ENCODE results near the gene ZNF333. TPM values are rescaled to one million over a fixed set of nuclear protein-coding genes. Genes with fewer than 3 reads are reported as not detected.
"Not testable (repeated sequence)": the region's sequence is repeated elsewhere in the genome, so short reads cannot be mapped to it uniquely, and the experiment has no call there.

The ZNF333 gene
- total RNA-seq, 4 donors from 2014 or later = 22.8 to 50.1 (median 26.0) TPM

GRCh38 chr19:14763497-14764145 is 73.8 kb downstream of the ZNF333 start:
- DNase-seq = no peak
- no peaks in the 10 kb centered on the region for H3K4me1 ChIP-seq
- no peaks in the 10 kb centered on the region for H3K36me3 ChIP-seq
- no peaks in the 10 kb centered on the region for H3K27me3 ChIP-seq
- no peak overlapping the region for H3K4me3 ChIP-seq (replicated peaks in 1 of 3)
- no peak overlapping the region for H3K27ac ChIP-seq
- no peaks in the 10 kb centered on the region for H3K9me3 ChIP-seq
- TF ChIP-seq CTCF (IDR thresholded peaks at IDR 0.05) = no peak
- no peak for TF ChIP-seq POLR2A (IDR thresholded peaks at IDR 0.05)
- intact Hi-C loops (cut with DNase I) = no loop called here
- 74 to 75% methylated on average over 4 of the region's 4 CpGs for WGBS, 2 donors

- no peak for TF ChIP-seq CTCF (IDR thresholded peaks at IDR 0.05)
- H3K36me3 ChIP-seq = no peaks in the 10 kb centered on the region
- no peak overlapping the region for H3K4me3 ChIP-seq (replicated peaks in 1 of 3)
- no peaks in the 10 kb centered on the region for H3K9me3 ChIP-seq
- intact Hi-C loops (cut with DNase I) = no loop called here
- 81 to 92% methylated on average over 9 of the region's 9 CpGs for WGBS, 2 donors
- no peak for DNase-seq
- H3K4me1 ChIP-seq = no peaks in the 10 kb centered on the region
- H3K27me3 ChIP-seq = no peaks in the 10 kb centered on the region
- H3K27ac ChIP-seq = no peak overlapping the region
These were observed 74.6 kb downstream of the ZNF333 start for GRCh38 chr19:14764401-14764800.

GRCh38 chr19:14765403-14765802 is 75.6 kb downstream of the ZNF333 start:
- H3K36me3 ChIP-seq; H3K9me3 ChIP-seq; H3K4me3 ChIP-seq (replicated peaks in 1 of 3); H3K4me1 ChIP-seq; H3K27me3 ChIP-seq; DNase-seq; H3K27ac ChIP-seq; intact Hi-C loops (cut with DNase I): not testable (repeated sequence)
- 81 to 92% methylated on average over 12 of the region's 18 CpGs for WGBS, 2 donors

GRCh38 chr19:14765841-14766240 is 76.0 kb downstream of the ZNF333 start:
- intact Hi-C loops (cut with DNase I); H3K9me3 ChIP-seq; H3K4me1 ChIP-seq; H3K36me3 ChIP-seq; DNase-seq; H3K27ac ChIP-seq; H3K4me3 ChIP-seq (replicated peaks in 1 of 3); H3K27me3 ChIP-seq: not testable (repeated sequence)
- WGBS, 2 donors = 60 to 87% methylated on average over 4 to 12 of the region's 15 CpGs

GRCh38 chr19:14767466-14767971 is 77.7 kb downstream of the ZNF333 start:
- Histone ChIP-seq H3K9me3 (no peaks in the 10 kb centered on the region), H3K4me1 (no peaks in the 10 kb centered on the region), H3K27me3 (no peaks in the 10 kb centered on the region), H3K36me3 (no peaks in the 10 kb centered on the region), H3K4me3 (replicated peaks in 1 of 3) (no peak overlapping the region), H3K27ac (no peak overlapping the region)
- intact Hi-C loops (cut with DNase I) = no loop called here
- 86 to 90% methylated on average over 2 of the region's 2 CpGs for WGBS, 2 donors
- TF ChIP-seq CTCF (IDR thresholded peaks at IDR 0.05) = no peak
- no peak for TF ChIP-seq POLR2A (IDR thresholded peaks at IDR 0.05)
- no peak for DNase-seq

- Histone ChIP-seq H3K9me3 (no peaks in the 10 kb centered on the region), H3K4me1 (no peaks in the 10 kb centered on the region), H3K27me3 (no peaks in the 10 kb centered on the region), H3K36me3 (no peaks in the 10 kb centered on the region), H3K27ac (no peak overlapping the region), H3K4me3 (replicated peaks in 1 of 3) (no peak overlapping the region)
- intact Hi-C loops (cut with DNase I) = no loop called here
- TF ChIP-seq POLR2A (IDR thresholded peaks at IDR 0.05) (no peak), CTCF (IDR thresholded peaks at IDR 0.05) (no peak)
- DNase-seq = no peak
- 92% methylated on average over 2 of the region's 2 CpGs; no CpG with 5 or more reads in 1 of the 2 donors for WGBS, 2 donors
These were observed 78.2 kb downstream of the ZNF333 start for GRCh38 chr19:14768001-14768400.
